Ishikawa (cell line): ENCODE results near the gene CDC16.

Experiments
- CEBPB ChIP-seq: IDR thresholded peaks from 2 replicates; pipeline ENCODE4 v1.6.1; 2012
- CREB1 ChIP-seq: IDR thresholded peaks from 2 replicates; pipeline ENCODE4 v1.6.1; 2012; ENCODE audit warnings: low read depth
- EGR1 ChIP-seq: IDR thresholded peaks from 2 replicates; pipeline ENCODE4 v1.6.1; 2012
- EP300 ChIP-seq: IDR thresholded peaks from 2 replicates; pipeline ENCODE4 v1.6.1; 2012; ENCODE audit warnings: borderline replicate concordance
- FOXM1 ChIP-seq: IDR thresholded peaks from 2 replicates; pipeline ENCODE4 v1.6.1; 2012; ENCODE audit warnings: low read depth, borderline replicate concordance
- MAX ChIP-seq: IDR thresholded peaks from 2 replicates; pipeline ENCODE4 v1.6.1; 2012
- NFIC ChIP-seq: IDR thresholded peaks from 2 replicates; pipeline ENCODE4 v1.6.1; 2012
- RAD21 ChIP-seq: IDR thresholded peaks from 2 replicates; pipeline ENCODE4 v1.6.1; 2012; ENCODE audit warnings: low read depth
- REST ChIP-seq: IDR thresholded peaks from 2 replicates; pipeline ENCODE4 v1.6.1; 2012; ENCODE audit warnings: low read depth, mild to moderate bottlenecking
- TAF1 ChIP-seq: IDR thresholded peaks from 2 replicates; pipeline ENCODE4 v1.6.1; 2012; ENCODE audit warnings: low read depth, mild to moderate bottlenecking
- TCF12 ChIP-seq: IDR thresholded peaks from 2 replicates; pipeline ENCODE4 v1.6.1; 2012; ENCODE audit warnings: low read depth
- USF1 ChIP-seq: IDR thresholded peaks from 2 replicates; pipeline ENCODE4 v1.6.1; 2012
- YY1 ChIP-seq: IDR thresholded peaks from 2 replicates; pipeline ENCODE4 v1.6.1; 2012; ENCODE audit warnings: low read depth
- ZBTB7A ChIP-seq: IDR thresholded peaks from 2 replicates; pipeline ENCODE4 v1.6.1; 2012; ENCODE audit warnings: low read depth

- no peak for TF ChIP-seq FOXM1
- no peak for TF ChIP-seq TAF1
- TF ChIP-seq CEBPB, result no peak
- TF ChIP-seq REST, result no peak
- no peak for TF ChIP-seq USF1
- TF ChIP-seq ZBTB7A, result no peak
- no peak for TF ChIP-seq EP300
- no peak for TF ChIP-seq CREB1
- TF ChIP-seq MAX, result no peak
- no peak for TF ChIP-seq TCF12
- TF ChIP-seq RAD21, result no peak
- TF ChIP-seq YY1, result no peak
- no peak for TF ChIP-seq NFIC
- no peak for TF ChIP-seq EGR1
Measured at GRCh38 chr13:114225610-114226009, 9.1 kb upstream of the CDC16 start.
